ENCODE results near the gene CNGB1.

Gene CNGB1

DNA sequence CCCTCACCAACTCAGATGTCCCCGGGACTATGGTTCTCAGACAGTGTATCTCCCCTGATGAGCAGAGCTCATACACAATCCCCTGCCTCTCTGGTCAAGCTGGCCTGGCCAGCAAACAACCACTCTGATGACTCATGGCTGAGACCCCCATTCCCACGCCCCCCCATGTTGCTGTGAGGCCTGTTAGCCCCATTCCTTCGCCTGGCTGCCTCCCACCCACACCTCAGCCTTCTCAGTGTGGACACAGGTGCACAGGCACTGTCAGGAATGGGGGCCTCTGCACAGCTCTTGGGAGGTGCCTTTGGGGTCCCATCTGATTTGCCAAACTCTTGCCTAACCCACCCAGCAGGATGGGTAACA, 80.2 kb downstream of the CNGB1 start:
- no peak for DNase-seq (ENCODE audit: low spot score in 2 of 2)
- H3K36me3 ChIP-seq (replicated peaks): no peaks in the 10 kb centered on the region
- H3K4me1 ChIP-seq: no peaks in the 10 kb centered on the region
- no peaks in the 10 kb centered on the region for H3K9me3 ChIP-seq
- H3K27me3 ChIP-seq (ENCODE audit: low read depth): no peaks in the 10 kb centered on the region
- in situ Hi-C loops (cut with MboI; ENCODE audit: low sequenced_read_pairs): no loop called here
- no peak overlapping the region for H3K4me3 ChIP-seq

DNA sequence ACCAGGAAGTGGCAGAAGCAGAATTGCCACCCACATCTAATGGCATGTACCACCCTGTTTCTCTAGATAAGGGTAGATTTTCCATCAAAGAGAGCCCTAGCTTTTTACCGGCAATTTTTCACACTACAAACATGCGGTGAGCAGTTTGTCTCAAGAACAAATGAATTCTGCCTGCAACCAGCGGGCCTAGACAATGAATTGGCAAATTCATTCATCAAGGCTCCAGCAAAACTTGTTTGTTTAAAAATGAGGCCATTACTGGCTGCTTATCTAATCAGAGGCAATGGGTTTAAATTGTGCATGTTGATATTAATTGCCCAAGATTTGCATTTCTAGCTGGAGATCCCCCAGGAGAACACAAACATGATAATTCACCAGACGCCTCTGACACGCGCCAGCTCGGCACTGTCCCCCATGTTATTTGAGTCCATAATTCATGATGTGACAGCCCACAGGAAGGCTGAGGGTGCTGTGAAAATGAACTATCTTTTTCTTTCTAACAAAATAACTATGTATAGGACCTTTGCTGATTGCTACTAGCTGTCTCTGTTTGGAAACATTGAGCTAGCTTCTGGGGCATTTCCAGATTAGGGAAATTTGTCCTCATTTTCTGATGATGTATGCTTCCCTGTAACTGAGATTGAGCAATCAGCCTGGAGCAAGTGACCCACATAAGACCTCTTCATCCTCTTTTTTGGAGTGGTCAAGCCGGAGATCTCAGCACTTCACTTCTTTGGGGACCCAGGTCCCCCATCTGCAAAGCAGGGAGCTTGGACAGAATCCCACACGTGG, 80.8 kb downstream of the CNGB1 start:
- H3K9me3 ChIP-seq: no peaks in the 10 kb centered on the region
- no peak overlapping the region for H3K4me3 ChIP-seq
- no peaks in the 10 kb centered on the region for H3K27me3 ChIP-seq (ENCODE audit: low read depth)
- DNase-seq (ENCODE audit: low spot score in 2 of 2): no peak
- in situ Hi-C loops (cut with MboI; ENCODE audit: low sequenced_read_pairs): no loop called here
- no peaks in the 10 kb centered on the region for H3K36me3 ChIP-seq (replicated peaks)
- H3K4me1 ChIP-seq: no peaks in the 10 kb centered on the region

DNA sequence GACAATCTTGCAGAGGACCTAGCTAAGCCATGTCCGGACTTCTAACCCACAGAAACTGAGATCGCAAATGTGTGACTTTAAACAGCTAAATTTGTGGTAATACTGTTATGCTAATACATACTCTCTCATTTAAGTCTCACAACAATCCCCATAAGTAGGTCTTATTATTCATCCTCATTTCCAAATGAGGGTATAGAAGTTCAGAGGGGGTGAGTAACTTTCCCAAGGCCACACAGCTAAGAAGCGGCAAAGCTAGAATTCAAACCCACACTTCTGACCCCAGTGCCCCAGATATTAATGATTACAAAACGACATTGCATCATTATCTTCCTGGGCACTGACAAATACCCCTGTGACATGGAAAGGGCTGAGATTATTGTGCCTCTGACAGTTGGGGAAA, 81.4 kb downstream of the CNGB1 start:
- no peak overlapping the region for H3K4me3 ChIP-seq
- H3K4me1 ChIP-seq: no peaks in the 10 kb centered on the region
- DNase-seq (ENCODE audit: low spot score in 2 of 2): no peak
- no peaks in the 10 kb centered on the region for H3K27me3 ChIP-seq (ENCODE audit: low read depth)
- no peaks in the 10 kb centered on the region for H3K36me3 ChIP-seq (replicated peaks)
- H3K9me3 ChIP-seq: no peaks in the 10 kb centered on the region
- in situ Hi-C loops (cut with MboI; ENCODE audit: low sequenced_read_pairs): no loop called here

DNA sequence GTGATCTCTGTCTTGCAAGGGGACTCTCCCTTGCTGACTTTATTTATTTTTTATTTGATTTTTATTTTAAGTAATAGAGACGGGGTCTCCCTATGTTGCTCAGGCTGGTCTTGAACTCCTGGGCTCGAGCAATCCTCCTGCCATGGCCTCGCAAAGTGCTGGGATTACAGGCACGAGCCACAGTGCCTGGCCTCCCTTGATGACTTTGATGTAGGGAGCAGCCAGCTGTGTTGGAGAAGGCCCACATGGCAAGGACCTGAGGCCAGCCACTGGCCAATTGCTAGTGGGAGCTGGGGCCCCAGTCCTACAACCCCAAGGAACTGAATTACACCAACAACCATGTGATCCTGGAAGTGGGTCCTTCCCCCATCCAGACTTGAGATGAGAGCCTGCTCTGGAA, 81.8 kb downstream of the CNGB1 start:
- DNase-seq (ENCODE audit: low spot score in 2 of 2): no peak
- in situ Hi-C loops (cut with MboI; ENCODE audit: low sequenced_read_pairs): no loop called here
- Histone ChIP-seq H3K27me3 (ENCODE audit: low read depth) (no peaks in the 10 kb centered on the region), H3K36me3 (replicated peaks) (no peaks in the 10 kb centered on the region), H3K9me3 (no peaks in the 10 kb centered on the region), H3K4me3 (no peak overlapping the region), H3K4me1 (no peaks in the 10 kb centered on the region)

DNA sequence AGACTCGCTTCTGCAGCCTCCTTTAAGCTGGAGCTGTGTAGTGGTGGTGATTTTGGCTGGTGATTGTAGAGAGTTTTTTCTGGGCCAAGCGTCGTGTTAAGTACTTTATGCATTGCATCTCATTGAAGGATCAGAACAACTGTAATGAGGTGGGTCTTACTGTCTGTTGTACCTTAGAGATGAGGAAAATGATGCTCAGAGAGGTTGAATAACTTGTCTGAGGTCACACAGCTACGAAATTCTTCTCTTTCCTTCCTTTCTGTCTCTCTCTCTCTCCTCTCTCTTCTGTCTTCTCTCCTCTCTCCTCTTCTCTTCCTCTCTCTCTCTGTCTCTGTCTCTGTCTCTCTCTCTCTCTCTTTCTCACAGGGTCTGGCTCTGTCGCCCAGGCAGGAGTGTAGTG, 82.8 kb downstream of the CNGB1 start:
- no peaks in the 10 kb centered on the region for H3K9me3 ChIP-seq
- DNase-seq (ENCODE audit: low spot score in 2 of 2): no peak
- no peaks in the 10 kb centered on the region for H3K27me3 ChIP-seq (ENCODE audit: low read depth)
- no peaks in the 10 kb centered on the region for H3K4me1 ChIP-seq
- in situ Hi-C loops (cut with MboI; ENCODE audit: low sequenced_read_pairs): no loop called here
- H3K36me3 ChIP-seq (replicated peaks): no peaks in the 10 kb centered on the region
- H3K4me3 ChIP-seq: no peak overlapping the region

DNA sequence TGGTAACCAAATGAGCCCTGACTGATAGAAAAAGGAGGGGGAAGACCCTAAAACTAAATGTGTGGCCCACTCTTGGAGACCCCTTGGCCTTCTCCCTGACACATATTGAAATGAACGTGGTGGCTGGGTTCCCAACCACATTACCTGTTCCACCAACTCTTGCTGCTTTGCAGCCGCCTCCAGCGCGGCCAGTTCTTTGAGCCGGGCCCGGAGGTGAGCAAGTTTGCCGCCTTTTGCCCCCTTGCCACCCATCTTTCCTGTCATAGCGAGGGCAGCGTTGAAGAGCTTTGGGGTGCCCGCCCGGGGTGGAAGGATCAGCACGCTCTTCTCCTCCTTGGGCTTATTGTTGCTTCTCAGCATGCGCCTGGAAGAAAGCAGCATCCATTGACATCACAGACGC, 83.2 kb downstream of the CNGB1 start:
- no peak for DNase-seq (ENCODE audit: low spot score in 2 of 2)
- Histone ChIP-seq H3K27me3 (ENCODE audit: low read depth) (no peaks in the 10 kb centered on the region), H3K36me3 (replicated peaks) (no peaks in the 10 kb centered on the region), H3K9me3 (no peaks in the 10 kb centered on the region), H3K4me3 (no peak overlapping the region), H3K4me1 (no peaks in the 10 kb centered on the region)
- in situ Hi-C loops (cut with MboI; ENCODE audit: low sequenced_read_pairs): no loop called here

DNA sequence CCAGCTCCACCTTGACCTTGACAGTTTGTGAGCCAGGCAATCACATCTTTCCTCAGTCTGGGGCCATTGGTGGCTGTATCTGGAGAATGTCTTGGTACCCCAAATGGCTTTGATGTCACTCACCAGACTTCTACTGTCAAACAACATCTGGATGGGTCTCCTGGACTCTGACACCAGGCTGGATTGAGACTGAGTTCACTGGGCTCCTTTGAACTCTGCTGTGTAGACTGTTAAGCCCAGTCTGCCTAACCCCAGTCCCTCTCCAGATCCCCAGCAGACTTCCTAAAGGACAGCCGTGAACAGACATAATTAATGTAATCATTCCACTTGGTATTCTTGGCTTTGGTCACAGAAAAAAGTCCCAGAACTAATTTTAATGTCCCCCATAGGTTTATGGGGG, 84.5 kb downstream of the CNGB1 start:
- Histone ChIP-seq H3K36me3 (replicated peaks) (no peaks in the 10 kb centered on the region), H3K4me3 (no peak overlapping the region), H3K27me3 (ENCODE audit: low read depth) (no peaks in the 10 kb centered on the region), H3K9me3 (no peaks in the 10 kb centered on the region), H3K4me1 (peaks cover 6% of the 10 kb centered on the region)
- in situ Hi-C loops (cut with MboI; ENCODE audit: low sequenced_read_pairs): no loop called here
- no peak for DNase-seq (ENCODE audit: low spot score in 2 of 2)

DNA sequence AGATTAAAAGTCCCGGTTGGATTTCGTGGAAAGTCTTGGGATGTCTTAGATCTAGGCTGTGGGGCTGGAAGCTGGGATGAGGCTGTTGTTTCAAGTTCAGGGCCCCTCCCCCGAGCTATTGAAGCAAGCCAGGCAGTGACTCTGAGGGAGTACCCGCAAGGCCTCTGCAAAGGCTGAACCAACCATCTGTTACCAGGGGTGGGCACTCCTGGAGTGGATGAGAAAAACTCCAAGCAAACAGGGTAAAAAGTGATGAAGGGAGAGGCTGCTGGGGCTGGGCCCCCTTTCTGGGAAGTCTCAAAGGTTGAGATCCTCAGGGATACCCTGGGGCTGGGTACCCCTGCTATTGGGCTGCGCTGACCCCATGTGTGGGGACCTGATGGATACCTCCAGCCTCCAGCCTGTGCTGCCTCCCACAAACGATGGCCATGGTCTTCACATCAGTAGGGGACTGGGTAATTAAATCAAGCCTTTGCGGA, 86.2 kb downstream of the CNGB1 start:
- in situ Hi-C loops (cut with MboI; ENCODE audit: low sequenced_read_pairs): no loop called here
- no peaks in the 10 kb centered on the region for H3K27me3 ChIP-seq (ENCODE audit: low read depth)
- H3K4me1 ChIP-seq: peaks cover 6% of the 10 kb centered on the region
- H3K9me3 ChIP-seq: no peaks in the 10 kb centered on the region
- no peaks in the 10 kb centered on the region for H3K36me3 ChIP-seq (replicated peaks)
- H3K4me3 ChIP-seq: no peak overlapping the region
- DNase-seq (ENCODE audit: low spot score in 2 of 2): no peak

DNA sequence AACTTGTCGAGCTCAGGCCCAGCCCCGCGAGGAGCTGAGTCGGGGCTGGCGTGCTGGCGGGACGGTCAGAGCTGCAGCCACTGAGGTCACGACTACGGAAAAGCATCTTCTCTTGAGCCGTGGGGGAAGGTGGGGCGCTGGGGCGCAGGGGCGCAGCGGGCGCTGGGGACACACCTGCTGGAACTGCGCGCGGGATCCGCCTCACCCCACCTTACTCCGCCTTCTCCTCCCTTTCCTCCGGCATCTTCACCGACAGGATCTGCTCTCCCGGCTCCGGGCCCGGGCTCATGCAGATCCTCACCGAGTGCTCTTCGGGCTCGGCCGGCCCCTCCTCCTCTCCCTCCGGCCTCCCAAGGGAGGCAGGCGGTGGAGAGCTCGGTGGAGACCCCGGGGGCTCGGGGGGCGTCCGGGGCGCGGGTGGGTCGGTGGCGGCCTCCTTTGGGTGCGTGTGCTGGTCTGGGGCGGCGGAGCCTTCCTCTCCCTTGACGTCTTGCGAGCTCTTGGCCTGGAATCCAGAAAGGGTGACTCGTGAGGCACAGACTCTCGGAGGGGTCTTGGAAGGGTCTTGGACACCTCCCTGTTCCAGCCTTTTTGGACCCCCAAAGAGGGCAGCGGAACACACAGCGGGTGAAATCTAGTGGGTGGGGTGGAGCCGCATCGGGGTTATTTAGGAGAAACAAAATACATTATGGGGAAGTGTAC, 86.8 kb downstream of the CNGB1 start:
- no peaks in the 10 kb centered on the region for H3K36me3 ChIP-seq (replicated peaks)
- no peaks in the 10 kb centered on the region for H3K9me3 ChIP-seq
- peaks cover 6% of the 10 kb centered on the region for H3K4me1 ChIP-seq
- H3K27me3 ChIP-seq (ENCODE audit: low read depth): no peaks in the 10 kb centered on the region
- no peak for DNase-seq (ENCODE audit: low spot score in 2 of 2)
- H3K4me3 ChIP-seq: no peak overlapping the region
- in situ Hi-C loops (cut with MboI; ENCODE audit: low sequenced_read_pairs): no loop called here

DNA sequence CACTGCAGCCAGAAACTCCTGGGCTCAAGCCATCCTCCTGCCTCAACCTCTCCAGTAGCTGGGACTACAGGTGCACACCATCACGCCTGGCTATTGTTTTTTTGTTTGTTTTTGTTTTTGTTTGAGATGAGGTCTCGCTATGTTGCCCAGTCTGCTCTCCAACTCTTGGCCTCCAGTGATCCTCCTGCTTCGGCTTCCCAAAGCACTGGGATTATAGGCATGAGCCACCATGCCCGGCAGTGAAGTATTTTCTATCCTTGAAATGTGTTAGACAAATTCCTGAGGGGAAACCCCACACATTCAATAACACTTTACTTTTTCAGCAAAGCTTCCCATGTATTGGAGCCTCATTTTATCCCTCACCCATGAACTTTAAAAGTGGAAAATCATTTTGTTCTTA, 87.4 kb downstream of the CNGB1 start:
- in situ Hi-C loops (cut with MboI; ENCODE audit: low sequenced_read_pairs): no loop called here
- H3K4me3 ChIP-seq: no peak overlapping the region

DNA sequence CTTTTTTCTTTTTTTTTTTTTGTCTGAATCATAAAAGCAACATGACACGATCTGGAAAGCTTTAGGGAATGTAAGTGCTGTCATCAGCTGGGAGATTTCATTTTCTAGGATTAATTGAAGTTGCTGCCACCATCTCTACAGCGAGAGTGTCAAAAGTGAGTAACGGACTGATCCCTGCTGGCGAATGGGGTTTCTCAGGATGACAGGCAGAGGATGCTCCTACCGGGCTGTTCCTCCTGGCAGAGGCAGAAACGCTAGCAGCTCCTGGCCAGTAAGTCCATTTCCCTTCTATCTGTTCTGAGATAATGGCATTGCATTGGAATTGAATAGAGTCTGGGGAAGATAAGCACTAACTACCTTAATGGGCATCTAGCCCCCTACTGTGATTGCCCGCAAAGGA, 88.1 kb downstream of the CNGB1 start:
- Histone ChIP-seq H3K4me1 (peaks cover 6% of the 10 kb centered on the region), H3K9me3 (no peaks in the 10 kb centered on the region), H3K27me3 (ENCODE audit: low read depth) (no peaks in the 10 kb centered on the region), H3K4me3 (no peak overlapping the region), H3K36me3 (replicated peaks) (no peaks in the 10 kb centered on the region)
- DNase-seq (ENCODE audit: low spot score in 2 of 2): peak in 1 of 2 experiments; percentile 26
- in situ Hi-C loops (cut with MboI; ENCODE audit: low sequenced_read_pairs): no loop called here

More for the DNA sequence above, 87.4 kb downstream of the CNGB1 start:
- Histone ChIP-seq H3K27me3 (ENCODE audit: low read depth) (no peaks in the 10 kb centered on the region), H3K36me3 (replicated peaks) (no peaks in the 10 kb centered on the region), H3K9me3 (no peaks in the 10 kb centered on the region), H3K4me1 (peaks cover 6% of the 10 kb centered on the region)
- DNase-seq (ENCODE audit: low spot score in 2 of 2): no peak

DNA sequence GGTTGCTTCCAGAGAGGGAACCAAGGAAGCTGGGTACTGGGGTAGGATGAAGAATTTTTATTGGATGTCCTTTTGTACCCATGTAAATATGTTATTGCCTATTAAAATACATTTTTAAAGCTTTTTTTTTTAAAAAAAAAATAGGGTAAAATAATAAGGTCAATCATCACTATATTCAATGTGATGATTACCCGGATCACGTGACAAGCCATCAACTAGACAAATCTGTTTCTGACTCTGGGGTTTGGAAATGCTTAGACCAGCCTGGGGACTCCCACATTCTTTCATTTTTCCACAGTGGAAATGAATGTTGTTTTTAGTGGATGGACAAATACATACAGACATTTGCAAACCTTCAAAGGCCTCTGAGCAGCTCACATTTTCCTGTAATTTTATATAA, 88.7 kb downstream of the CNGB1 start:
- Histone ChIP-seq H3K9me3 (no peaks in the 10 kb centered on the region), H3K27me3 (ENCODE audit: low read depth) (no peaks in the 10 kb centered on the region)
- in situ Hi-C loops (cut with MboI; ENCODE audit: low sequenced_read_pairs): no loop called here

DNA sequence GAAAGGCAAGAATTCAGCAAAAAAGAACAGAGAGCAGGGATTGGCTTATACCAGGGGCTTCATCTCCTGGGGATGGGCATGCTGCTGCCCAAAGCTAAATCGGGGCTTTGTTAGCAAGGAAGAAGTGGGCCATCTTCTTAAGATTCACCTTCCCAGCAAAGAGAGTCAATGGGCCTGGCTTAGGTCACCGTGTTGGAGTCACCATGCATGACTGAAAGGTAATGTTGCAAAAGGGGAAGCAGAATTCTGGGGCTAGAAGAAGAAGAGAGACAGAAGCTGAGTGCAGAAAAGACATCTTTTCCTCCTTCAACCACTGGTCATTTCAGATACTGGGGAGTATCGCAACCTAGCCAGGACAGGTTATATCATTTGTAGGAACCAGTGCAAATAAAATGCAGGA, 92.3 kb downstream of the CNGB1 start:
- H3K9me3 ChIP-seq: no peaks in the 10 kb centered on the region
- in situ Hi-C loops (cut with MboI; ENCODE audit: low sequenced_read_pairs): no loop called here
- H3K36me3 ChIP-seq (replicated peaks): no peaks in the 10 kb centered on the region
- DNase-seq (ENCODE audit: low spot score in 2 of 2): no peak
- no peaks in the 10 kb centered on the region for H3K27me3 ChIP-seq (ENCODE audit: low read depth)
- H3K4me3 ChIP-seq: no peak overlapping the region
- H3K4me1 ChIP-seq: peaks cover 7% of the 10 kb centered on the region

More for the DNA sequence above, 88.7 kb downstream of the CNGB1 start:
- Histone ChIP-seq H3K36me3 (replicated peaks) (no peaks in the 10 kb centered on the region), H3K4me1 (peaks cover 6% of the 10 kb centered on the region), H3K4me3 (no peak overlapping the region)
- no peak for DNase-seq (ENCODE audit: low spot score in 2 of 2)

DNA sequence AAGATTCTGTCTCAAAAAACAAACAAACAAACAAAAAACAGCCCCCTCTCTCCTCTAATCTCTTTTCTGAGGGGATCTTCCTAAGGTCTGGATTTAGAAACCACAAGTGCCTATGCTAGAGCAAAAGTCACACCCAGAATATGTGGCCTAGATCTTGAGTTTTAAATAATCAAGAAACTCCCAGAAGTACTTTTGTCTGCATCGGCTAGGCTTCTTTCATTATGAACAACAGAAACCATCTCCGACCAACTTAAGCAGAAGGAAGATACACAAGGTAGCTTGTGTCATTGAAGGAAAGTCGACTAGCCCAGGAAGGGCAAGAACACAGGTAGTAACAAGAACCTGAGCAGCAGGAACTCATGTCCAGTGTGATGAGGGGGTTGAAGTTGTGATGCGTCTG, 94.7 kb downstream of the CNGB1 start:
- H3K9me3 ChIP-seq: no peaks in the 10 kb centered on the region
- no peaks in the 10 kb centered on the region for H3K36me3 ChIP-seq (replicated peaks)
- in situ Hi-C loops (cut with MboI; ENCODE audit: low sequenced_read_pairs): no loop called here
- no peak for DNase-seq (ENCODE audit: low spot score in 2 of 2)
- no peak overlapping the region for H3K4me3 ChIP-seq
- H3K27me3 ChIP-seq (ENCODE audit: low read depth): no peaks in the 10 kb centered on the region
- H3K4me1 ChIP-seq: peaks cover 6% of the 10 kb centered on the region

All from HAP-1 (cell line).